Endothelial cell of umbilical vein (primary cell): ENCODE measurements around the gene PSMC2.

Source experiments
- CTCF ChIP-seq, 2 donors: IDR thresholded peaks; 1 replicate in 1 of 2; 2 replicates in 1 of 2; pipeline ENCODE4 v1.5.1; 2011; ENCODE audit warnings: low read length in 2 of 2, mild to moderate bottlenecking in 2 of 2, moderate library complexity in 2 of 2, control low read depth in 1 of 2, inconsistent platforms in 1 of 2, low read depth in 1 of 2; ENCODE audit not compliant: insufficient read depth in 1 of 2; ENCODE audit errors: extremely low read depth in 1 of 2
- POLR2A ChIP-seq: IDR thresholded peaks from 2 replicates; pipeline ENCODE4 v1.6.1; 2012; ENCODE audit warnings: low read depth, mild to moderate bottlenecking, control low read depth, low read length

DNA sequence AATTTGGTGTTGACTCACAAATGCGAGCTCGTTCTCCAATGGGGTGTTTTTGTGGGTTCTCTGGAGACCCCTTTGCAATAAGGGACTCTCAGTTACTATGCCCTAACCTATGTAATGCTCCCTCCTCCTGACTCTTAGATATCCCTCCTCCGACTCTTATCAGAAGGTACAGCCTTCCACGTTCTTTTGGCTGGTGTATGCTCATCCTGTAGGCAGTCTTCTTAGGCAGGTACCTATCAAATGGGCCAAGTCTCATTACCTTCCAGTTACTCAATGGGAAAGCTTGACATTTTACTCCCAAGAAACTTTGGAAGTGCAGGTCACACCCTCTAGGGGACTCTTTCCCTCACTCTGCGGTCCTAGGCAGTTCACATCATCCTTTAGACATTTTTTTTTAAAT, 66.0 kb downstream of the PSMC2 start:
- TF ChIP-seq CTCF (IDR thresholded peaks at IDR 0.05; ENCODE audit: extremely low read depth in 1 of 2, insufficient read depth in 1 of 2, low read depth in 1 of 2, low read length in 2 of 2) (no peak), POLR2A (no peak)
